HepG2 (cell line): ENCODE results near the gene GPR176. TPM values are rescaled to one million over a fixed set of nuclear protein-coding genes. Genes with fewer than 3 reads are reported as not detected.

Experiments used
- ATAC-seq: fragments of 200-7000 bp; cut with Tn5 transposase; 3 replicates; pipeline ENCODE4 v1.9.1; 2020; ENCODE audit warnings: mild to moderate bottlenecking, moderate library complexity
- BruUV-seq: library from RNA; stranded (reverse); fragments of 400-500 nt; replicated peaks from 2 replicates; lab custom pipeline; 2021; lab: Mats Ljungman, UMichigan
- CTCF ChIA-PET: fragments of 300-600 bp; formaldehyde crosslinking; extraction: SDS; loops from one replicate; lab custom pipeline; 2021; ENCODE audit warnings: low total read pairs, inconsistent platforms, low intra/inter-chr PET ratio; lab: Yijun Ruan, JAX
- POLR2A ChIA-PET: fragments of 350-600 bp; sonication (Branson Sonifier 250); formaldehyde crosslinking; loops from one replicate; lab custom pipeline; 2020; ENCODE audit warnings: antibody characterized with exemption, inconsistent platforms; lab: Yijun Ruan, JAX
- DNase-seq: peaks from one replicate; pipeline ENCODE4 v3.0.0-alpha.2; 2015; ENCODE audit warnings: low spot score
- FAIRE-seq: peaks from 3 replicates; lab custom pipeline; 2011; peaks lifted over from hg19 to GRCh38; lab: Jason Lieb, UNC
- H2AFZ ChIP-seq: one replicate; pipeline ENCODE4 v1.6.1; 2011; ENCODE audit warnings: low read length, inconsistent platforms
- H3K27ac ChIP-seq: fragments of 300-600 bp; 3 replicates; pipeline ENCODE4 v1.8.0; 2011; ENCODE audit warnings: mixed run types, mild to moderate bottlenecking, mixed read lengths, low read length, inconsistent platforms; ENCODE audit not compliant: insufficient read depth; ENCODE audit errors: extremely low read length
- H3K27me3 ChIP-seq, 2 experiments: fragments of 200-600 bp in 1 of 2; 2 replicates in 1 of 2; 3 replicates in 1 of 2; pipeline versions ENCODE4 v1.6.0 to v1.8.0; 2011; ENCODE audit warnings: low read length in 2 of 2, mild to moderate bottlenecking in 2 of 2, moderate library complexity in 2 of 2, inconsistent platforms in 1 of 2; ENCODE audit not compliant: insufficient read depth in 2 of 2, control insufficient read depth in 1 of 2
- H3K36me3 ChIP-seq, 2 experiments: fragments of 200-600 bp in 1 of 2; replicated peaks in 1 of 2; 2 replicates in 1 of 2; 3 replicates in 1 of 2; pipeline versions ENCODE4 v1.5.1 to v1.8.0; 2011; ENCODE audit warnings: low read length in 2 of 2, inconsistent platforms in 1 of 2; ENCODE audit not compliant: insufficient read depth in 2 of 2, control insufficient read depth in 1 of 2
- H3K4me1 ChIP-seq: 2 replicates; pipeline ENCODE4 v1.5.1; 2012; ENCODE audit warnings: low read length, inconsistent platforms; ENCODE audit not compliant: insufficient read depth
- H3K4me2 ChIP-seq: 2 replicates; pipeline ENCODE4 v1.6.0; 2011; ENCODE audit warnings: low read depth, low read length, inconsistent platforms
- H3K4me3 ChIP-seq, 3 experiments: fragments of 200-600 bp in 1 of 3; sonication (generic), shearing (Covaris generic) in 1 of 3; replicated peaks in 1 of 3; 2 replicates each; pipeline ENCODE4 v1.5.1; 2011 to 2016; ENCODE audit warnings: low read length in 3 of 3, inconsistent platforms in 2 of 3, low read depth in 2 of 3, mild to moderate bottlenecking in 2 of 3, control low read depth in 1 of 3, mixed read lengths in 1 of 3; ENCODE audit not compliant: insufficient read depth in 1 of 3
- H3K79me2 ChIP-seq: one replicate; pipeline ENCODE4 v1.6.1; 2011; ENCODE audit warnings: low read length, inconsistent platforms; ENCODE audit not compliant: insufficient read depth
- H3K9ac ChIP-seq: 2 replicates; pipeline ENCODE4 v1.6.0; 2011; ENCODE audit warnings: mild to moderate bottlenecking, low read depth, low read length, inconsistent platforms; ENCODE audit not compliant: insufficient read depth
- H3K9me3 ChIP-seq: 2 replicates; pipeline ENCODE4 v1.5.1; 2012; ENCODE audit warnings: mild to moderate bottlenecking, low read length
- H4K20me1 ChIP-seq: 2 replicates; pipeline ENCODE4 v1.6.0; 2011; ENCODE audit warnings: inconsistent platforms, mild to moderate bottlenecking, low read length, moderate library complexity; ENCODE audit not compliant: insufficient read depth
- ARNTL ChIP-seq: sonication (generic); formaldehyde crosslinking; IDR thresholded peaks from 2 replicates; pipeline ENCODE4 v1.4.0; 2020; ENCODE audit warnings: mild to moderate bottlenecking, missing genetic modification reagents
- ATF2 ChIP-seq: sonication (generic); formaldehyde crosslinking; IDR thresholded peaks from 2 replicates; pipeline ENCODE4 v1.4.0; 2020; ENCODE audit warnings: missing genetic modification reagents
- FOSL2 ChIP-seq: sonication (generic); formaldehyde crosslinking; IDR thresholded peaks from 2 replicates; pipeline ENCODE4 v1.4.0; 2020; ENCODE audit warnings: missing genetic modification reagents
- FOXA1 ChIP-seq, 2 experiments: fragments of 450-650 bp in 1 of 2; sonication (generic) in 1 of 2; formaldehyde crosslinking in 1 of 2; IDR thresholded peaks; 2 replicates each; pipeline versions ENCODE4 v1.4.0 to v1.6.1; 2016 to 2020; ENCODE audit warnings: missing genetic modification reagents in 1 of 2
- FOXP1 ChIP-seq, 2 experiments: fragments of 450-650 bp in 1 of 2; IDR thresholded peaks; 2 replicates each; pipeline ENCODE4 v1.6.1; 2017 to 2018; ENCODE audit warnings: antibody characterized with exemption in 1 of 2
- JUND ChIP-seq: sonication (generic); formaldehyde crosslinking; IDR thresholded peaks from 2 replicates; pipeline ENCODE4 v1.8.0; 2022; ENCODE audit warnings: mild to moderate bottlenecking, missing genetic modification reagents
- MYNN ChIP-seq: sonication (generic); formaldehyde crosslinking; IDR thresholded peaks from 2 replicates; pipeline ENCODE4 v1.4.0; 2020; ENCODE audit warnings: mild to moderate bottlenecking, low read depth, missing genetic modification reagents
- NFRKB ChIP-seq: fragments of 450-650 bp; IDR thresholded peaks from 2 replicates; pipeline ENCODE4 v1.6.1; 2017
- SETDB1 ChIP-seq: sonication (generic); formaldehyde crosslinking; IDR thresholded peaks from 2 replicates; pipeline ENCODE4 v1.5.1; 2020; ENCODE audit warnings: missing genetic modification reagents, mild to moderate bottlenecking, borderline replicate concordance
- SNAI1 ChIP-seq: sonication (generic); formaldehyde crosslinking; IDR thresholded peaks from 2 replicates; pipeline ENCODE4 v1.5.0; 2020; ENCODE audit warnings: mild to moderate bottlenecking, missing genetic modification reagents, borderline replicate concordance
- U2AF1 ChIP-seq: fragments of 200-400 bp; formaldehyde crosslinking; optimal IDR thresholded peaks from 2 replicates; pipeline ENCODE3; 2017; ENCODE audit warnings: mild to moderate bottlenecking, low read depth, low read length
- U2AF2 ChIP-seq: fragments of 200-400 bp; formaldehyde crosslinking; IDR thresholded peaks from 2 replicates; pipeline ENCODE4 v1.6.1; 2017; ENCODE audit warnings: low read depth, mild to moderate bottlenecking, low read length
- ZNF281 ChIP-seq: sonication (generic); formaldehyde crosslinking; IDR thresholded peaks from 2 replicates; pipeline ENCODE4 v1.4.0; 2020; ENCODE audit warnings: missing genetic modification reagents, borderline replicate concordance
- ZNF441 ChIP-seq: sonication (generic); formaldehyde crosslinking; IDR thresholded peaks from 2 replicates; pipeline ENCODE4 v1.7.0; 2021; ENCODE audit warnings: missing genetic modification reagents, borderline replicate concordance
- WGBS: methylation state at CpG from one replicate; pipeline ENCODE4 v1.1.6; 2017; ENCODE audit warnings: low lambda C conversion rate; 5-methylcytosine and 5-hydroxymethylcytosine counted together
- in situ Hi-C: cut with HindIII; loops from 2 replicates; pipeline ENCODE4 v1.10.0; 2017; ENCODE audit warnings: low pct_unique_long_range_greater_than_20kb; ENCODE audit not compliant: extremely low pct_ligation_motif_present
- intact Hi-C: fragments of 100-400 bp; cut with micrococcal nuclease; formaldehyde crosslinking; loops from one replicate; pipeline ENCODE4 v1.10.0; 2022; ENCODE audit not compliant: unreplicated experiment
- polyA plus RNA-seq, 8 experiments: library from polyadenylated mRNA; depleted of rRNA in 3 of 8; stranded (reverse) in 7 of 8; unstranded in 1 of 8; fragments of >200 nt; fragmentation: Illumina TruSeq in 4 of 8; extraction: Trizol in 4 of 8; gene quantifications; 2 replicates each; pipeline versions ENCODE4 v1.2.1 to v1.2.3, GENCODE V29; 2011 to 2016; ENCODE audit warnings: low read depth in 4 of 8, missing spikeins in 1 of 8, mixed read lengths in 1 of 8; ENCODE audit not compliant: insufficient read depth in 1 of 8
- total RNA-seq, 5 experiments: library from RNA; depleted of rRNA; stranded (reverse); fragments of >200 nt; fragmentation: Illumina TruSeq; extraction: Trizol; gene quantifications; 2 replicates each; pipeline ENCODE4 v1.2.3, GENCODE V29; 2016; ENCODE audit warnings: low read depth in 1 of 5

The GPR176 gene
- total and polyA plus RNA-seq, 2 of the 13 experiments (the other 11 are each of a cell fraction or from before 2014, with no cell fraction given) = 0.11 to 0.20 TPM

GRCh38 chr15:39890621-39891020 lies 29.4 kb downstream of the GPR176 start:
- no peak for FAIRE-seq
- ChIA-PET CTCF (no interaction called here), POLR2A (interaction anchor here (1.8 to 4.1 kb wide), 2 partner anchors 43 to 113 kb away, joined by 5 to 21 read pairs; partner anchors contain the start of gene EIF2AK4)

GRCh38 chr15:39889601-39890000 lies 30.5 kb downstream of the GPR176 start:
- in situ Hi-C loops (no loop called here), intact Hi-C loops (loop anchor here (5.0 to 10.0 kb wide), 2 partner anchors 33 to 85 kb away; partner anchors contain the start of gene GPR176)
- no peak overlapping the region for H2AFZ ChIP-seq
- H3K4me1 ChIP-seq = peaks cover 47% of the 10 kb centered on the region
- no peak overlapping the region for H3K4me2 ChIP-seq
- TF ChIP-seq FOXP1 (IDR thresholded peaks at IDR 0.05) = no peak
- 0 out of 2 replicates have a peak, but pooled peaks have one; percentile 15 for TF ChIP-seq FOXP1 (CRISPR knock-in tag; IDR thresholded peaks at IDR 0.05)
- TF ChIP-seq ZNF281 = no peak
- CTCF ChIA-PET = no interaction called here
- DNase-seq (no peak), FAIRE-seq (no peak), ATAC-seq (no peak)
- POLR2A ChIA-PET = interaction anchor here (1.8 to 4.1 kb wide), 2 partner anchors 44 to 114 kb away, joined by 5 to 21 read pairs; partner anchors contain the start of gene EIF2AK4
- BruUV-seq = no TSS peak
- no peak overlapping the region for H3K27ac ChIP-seq
- H3K79me2 ChIP-seq = no peaks in the 10 kb centered on the region
- H3K36me3 ChIP-seq = no peaks in the 10 kb centered on the region
- no peak overlapping the region for H3K9ac ChIP-seq
- H3K4me3 ChIP-seq = no peak overlapping the region
- WGBS = 60% methylated on average over 3 of the region's 3 CpGs
- H3K27me3 ChIP-seq = no peaks in the 10 kb centered on the region
- no peaks in the 10 kb centered on the region for H4K20me1 ChIP-seq
- no peaks in the 10 kb centered on the region for H3K9me3 ChIP-seq

More at GRCh38 chr15:39890621-39891020, 29.4 kb downstream of the GPR176 start:
- Histone ChIP-seq H3K9ac (no peak overlapping the region), H3K9me3 (no peaks in the 10 kb centered on the region), H3K27me3 (no peaks in the 10 kb centered on the region), H3K27ac (no peak overlapping the region), H3K4me1 (peaks cover 47% of the 10 kb centered on the region), H2AFZ (no peak overlapping the region), H3K4me3 (no peak overlapping the region), H4K20me1 (no peaks in the 10 kb centered on the region), H3K79me2 (no peaks in the 10 kb centered on the region), H3K36me3 (no peaks in the 10 kb centered on the region), H3K4me2 (no peak overlapping the region)
- intact Hi-C loops (no loop called here), in situ Hi-C loops (no loop called here)
- no peak for DNase-seq
- no TSS peak for BruUV-seq
- ATAC-seq = no peak
- TF ChIP-seq SETDB1 (CRISPR knock-in tag) (no peak), NFRKB (no peak), JUND (CRISPR knock-in tag) (no peak), FOXA1 (IDR thresholded peaks at IDR 0.05) (no peak), FOXA1 (CRISPR knock-in tag; IDR thresholded peaks at IDR 0.05) (no peak), ZNF441 (CRISPR knock-in tag) (no peak), SNAI1 (CRISPR knock-in tag) (no peak), FOSL2 (no peak), ATF2 (CRISPR knock-in tag) (no peak), MYNN (CRISPR knock-in tag) (no peak), U2AF2 (no peak), U2AF1 (no peak), ARNTL (CRISPR knock-in tag) (no peak)
